ENCODE measurements around the gene FSTL4. TPM values are rescaled to one million over a fixed set of nuclear protein-coding genes. Genes with fewer than 3 reads are reported as not detected.

Gene FSTL4
- total and polyA plus RNA-seq, 4 donors, result 0.02 to 0.18 TPM; not detected in 2

GRCh38 chr5:133323494-133324457, 288.6 kb downstream of the FSTL4 start:
- Histone ChIP-seq H3K36me3 (ENCODE audit: control insufficient read depth in 4 of 4, insufficient read depth in 3 of 4, low read depth in 1 of 4, low read length in 3 of 4) (no peaks in the 10 kb centered on the region), H3K4me3 (ENCODE audit: low read depth in 1 of 3, low read length in 3 of 3) (no peak overlapping the region), H3K4me1 (ENCODE audit: control insufficient read depth in 4 of 4, insufficient read depth in 4 of 4, low read length in 3 of 4) (peaks cover 10 to 34% (median 30%) of the 10 kb centered on the region in 4 donors), H3K9me3 (ENCODE audit: control insufficient read depth in 4 of 4, low read length in 3 of 4) (no peaks in the 10 kb centered on the region), H3K9ac (ENCODE audit: low read depth in 1 of 2, low read length in 2 of 2) (no peak overlapping the region), H3K27ac (ENCODE audit: low read depth in 1 of 2, low read length in 2 of 2) (no peak overlapping the region), H3K27me3 (ENCODE audit: control insufficient read depth in 4 of 4, insufficient read depth in 4 of 4, low read length in 3 of 4) (no peaks in the 10 kb centered on the region)
- no peak for DNase-seq (ENCODE audit: low spot score)
- TF ChIP-seq RXRA (IDR thresholded peaks at IDR 0.05) (no peak), ATF3 (IDR thresholded peaks at IDR 0.05) (no peak), REST (IDR thresholded peaks at IDR 0.05) (no peak), MAX (IDR thresholded peaks at IDR 0.05) (no peak), HNF4A (conservative IDR thresholded peaks at IDR 0.05) (no peak), FOXA2 (IDR thresholded peaks at IDR 0.05) (no peak), ZBTB33 (IDR thresholded peaks at IDR 0.05) (no peak), HNF4G (IDR thresholded peaks at IDR 0.05) (no peak), NR2F2 (IDR thresholded peaks at IDR 0.05) (no peak), FOXA1 (IDR thresholded peaks at IDR 0.05) (no peak), EGR1 (IDR thresholded peaks at IDR 0.05; ENCODE audit: low read depth in 2 of 2) (no peak)
- WGBS, result 57% methylated on average over 13 of the region's 13 CpGs

GRCh38 chr5:133322743-133323142, 289.6 kb downstream of the FSTL4 start:
- DNase-seq (ENCODE audit: low spot score), result no peak
- no peak overlapping the region for H3K27ac ChIP-seq (ENCODE audit: low read depth in 1 of 2, low read length in 2 of 2)
- H3K27me3 ChIP-seq (ENCODE audit: control insufficient read depth in 4 of 4, insufficient read depth in 4 of 4, low read length in 3 of 4), result no peaks in the 10 kb centered on the region
- no peaks in the 10 kb centered on the region for H3K9me3 ChIP-seq (ENCODE audit: control insufficient read depth in 4 of 4, low read length in 3 of 4)
- WGBS, result 95% methylated on average over 5 of the region's 5 CpGs
- H3K4me3 ChIP-seq (ENCODE audit: low read depth in 1 of 3, low read length in 3 of 3), result no peak overlapping the region
- H3K9ac ChIP-seq (ENCODE audit: low read depth in 1 of 2, low read length in 2 of 2), result no peak overlapping the region
- H3K4me1 ChIP-seq (ENCODE audit: control insufficient read depth in 4 of 4, insufficient read depth in 4 of 4, low read length in 3 of 4), result peaks cover 9 to 25% (median 21%) of the 10 kb centered on the region in 4 donors
- no peaks in the 10 kb centered on the region for H3K36me3 ChIP-seq (ENCODE audit: control insufficient read depth in 4 of 4, insufficient read depth in 3 of 4, low read depth in 1 of 4, low read length in 3 of 4)
- TF ChIP-seq CTCF (IDR thresholded peaks at IDR 0.05; ENCODE audit: low read depth, low read length, missing input control) (no peak), EGR1 (IDR thresholded peaks at IDR 0.05; ENCODE audit: low read depth in 2 of 2) (no peak), SP1 (IDR thresholded peaks at IDR 0.05) (no peak), ATF3 (IDR thresholded peaks at IDR 0.05) (no peak), JUND (IDR thresholded peaks at IDR 0.05) (no peak), GABPA (IDR thresholded peaks at IDR 0.05 in 1 of 2, conservative IDR thresholded peaks at IDR 0.05 in 1 of 2) (no peak), FOXA1 (IDR thresholded peaks at IDR 0.05) (no peak), HNF4G (IDR thresholded peaks at IDR 0.05) (no peak), REST (IDR thresholded peaks at IDR 0.05) (no peak), ZBTB33 (IDR thresholded peaks at IDR 0.05) (no peak), NR2F2 (IDR thresholded peaks at IDR 0.05) (no peak), FOXA2 (IDR thresholded peaks at IDR 0.05) (no peak)

All from liver (tissue), 9 donors.